COR-L47 (cell line): ENCODE data around the gene NFIA.

Experiments used
- DNase-seq: peaks from one replicate; lab custom pipeline; 2025; lab: John Stamatoyannopoulos, UW

NFIA gene

GRCh38 chr1:61498342-61498741 is 416.0 kb downstream of the NFIA start:
- no peak for DNase-seq

GRCh38 chr1:61501971-61502916 is 419.9 kb downstream of the NFIA start:
- DNase-seq, result no peak

GRCh38 chr1:61504305-61504704 is 421.9 kb downstream of the NFIA start:
- DNase-seq, result no peak

- DNase-seq, result no peak
Measured at GRCh38 chr1:61504852-61505390, 422.6 kb downstream of the NFIA start.

GRCh38 chr1:61506236-61506635 is 423.9 kb downstream of the NFIA start:
- DNase-seq, result no peak

GRCh38 chr1:61506944-61507500 is 424.7 kb downstream of the NFIA start:
- DNase-seq, result no peak
